SK-N-SH (cell line): Measurements from ENCODE around the gene USP10. TPM values are rescaled to one million over a fixed set of nuclear protein-coding genes. Genes with fewer than 3 reads are reported as not detected.

Experiments
- CTCF ChIA-PET: fragments of 300-600, 350-600 bp; formaldehyde crosslinking; extraction: SDS; loops from one replicate; lab custom pipeline; 2021; lab: Yijun Ruan, JAX
- POLR2A ChIA-PET: fragments of 350-600 bp; sonication (Branson Sonifier 250); formaldehyde crosslinking; extraction: SDS; loops from one replicate; lab custom pipeline; 2020; ENCODE audit warnings: antibody characterized with exemption, inconsistent platforms; lab: Yijun Ruan, JAX
- DNase-seq: peaks from one replicate; pipeline ENCODE4 v3.0.0; 2012
- H2AFZ ChIP-seq: fragments of 200-600 bp; sonication (generic); 2 replicates; pipeline ENCODE4 v1.8.1; 2016; ENCODE audit warnings: antibody characterized with exemption, mild to moderate bottlenecking, low read depth
- H3F3A ChIP-seq: fragments of 200-600 bp; sonication (generic); replicated peaks from 2 replicates; pipeline ENCODE3; 2016; ENCODE audit warnings: antibody characterized with exemption, mild to moderate bottlenecking; ENCODE audit not compliant: insufficient read depth
- H3K27ac ChIP-seq, 2 experiments: fragments of 200-500 bp in 1 of 2; fragments of 200-600 bp in 1 of 2; sonication (Bioruptor generic) in 1 of 2; sonication (generic), shearing (Covaris generic) in 1 of 2; 2 replicates each; pipeline versions ENCODE4 v1.5.1 to v1.6.1; 2014 to 2016; ENCODE audit warnings: low read depth in 2 of 2, inconsistent platforms in 1 of 2, low read length in 1 of 2, mild to moderate bottlenecking in 1 of 2, mixed read lengths in 1 of 2
- H3K27me3 ChIP-seq: fragments of 200-600 bp; sonication (generic), shearing (Covaris generic); 2 replicates; pipeline ENCODE4 v1.6.1; 2016; ENCODE audit warnings: mixed run types; ENCODE audit not compliant: insufficient read depth
- H3K36me3 ChIP-seq, 2 experiments: fragments of 200-500 bp in 1 of 2; fragments of 200-600 bp in 1 of 2; sonication (Bioruptor generic) in 1 of 2; sonication (generic) in 1 of 2; replicated peaks in 1 of 2; 2 replicates each; pipeline versions ENCODE3 to v1.5.1; 2014 to 2016; ENCODE audit warnings: low read length in 1 of 2, mild to moderate bottlenecking in 1 of 2; ENCODE audit not compliant: insufficient read depth in 2 of 2, control insufficient read depth in 1 of 2
- H3K4me1 ChIP-seq, 2 experiments: fragments of 200-500 bp in 1 of 2; fragments of 200-600 bp in 1 of 2; sonication (Bioruptor generic) in 1 of 2; sonication (generic), shearing (Covaris generic) in 1 of 2; 2 replicates each; pipeline versions ENCODE4 v1.5.1 to v1.6.1; 2014 to 2016; ENCODE audit warnings: low read depth in 1 of 2, low read length in 1 of 2, mixed run types in 1 of 2; ENCODE audit not compliant: insufficient read depth in 2 of 2, control insufficient read depth in 1 of 2
- H3K4me2 ChIP-seq: fragments of 200-600 bp; sonication (generic), shearing (Covaris generic); 2 replicates; pipeline ENCODE4 v1.6.1; 2017; ENCODE audit warnings: mixed run types
- H3K4me3 ChIP-seq, 2 experiments: fragments of 200-500 bp in 1 of 2; fragments of 200-600 bp in 1 of 2; sonication (Bioruptor generic) in 1 of 2; sonication (generic), shearing (Covaris generic) in 1 of 2; 2 replicates each; pipeline versions ENCODE4 v1.5.1 to v1.8.1; 2014 to 2016; ENCODE audit warnings: low read depth in 2 of 2, inconsistent platforms in 1 of 2, low read length in 1 of 2, mild to moderate bottlenecking in 1 of 2, mixed read lengths in 1 of 2, moderate library complexity in 1 of 2
- H3K79me2 ChIP-seq: fragments of 200-600 bp; sonication (generic); 2 replicates; pipeline ENCODE4 v1.8.1; 2017; ENCODE audit warnings: mild to moderate bottlenecking; ENCODE audit not compliant: insufficient read depth
- H3K9ac ChIP-seq: fragments of 200-600 bp; sonication (generic); 2 replicates; pipeline ENCODE4 v1.6.1; 2017; ENCODE audit warnings: mixed run types
- H3K9me2 ChIP-seq: fragments of 200-600 bp; sonication (generic); 2 replicates; pipeline ENCODE4 v1.6.1; 2017; ENCODE audit warnings: mixed run types
- H3K9me3 ChIP-seq: fragments of 200-600 bp; sonication (generic); 2 replicates; pipeline ENCODE4 v1.6.1; 2017; ENCODE audit warnings: mixed run types, mild to moderate bottlenecking, moderate library complexity
- H4K20me1 ChIP-seq: fragments of 200-600 bp; sonication (generic); 2 replicates; pipeline ENCODE4 v1.6.1; 2017; ENCODE audit warnings: mild to moderate bottlenecking, mixed run types; ENCODE audit not compliant: insufficient read depth
- EZH2phosphoT487 ChIP-seq: fragments of 200-600 bp; sonication (generic); IDR thresholded peaks from 2 replicates; pipeline ENCODE4 v1.6.1; 2017; ENCODE audit warnings: low read depth, mixed run types, mild to moderate bottlenecking, antibody characterized with exemption, moderate library complexity, borderline replicate concordance
- FOXM1 ChIP-seq: IDR thresholded peaks from 2 replicates; pipeline ENCODE4 v1.4.0; 2012; ENCODE audit warnings: low read depth, mild to moderate bottlenecking
- MEF2A ChIP-seq: IDR thresholded peaks from 2 replicates; pipeline ENCODE4 v1.4.0; 2012; ENCODE audit warnings: low read depth, borderline replicate concordance
- MXI1 ChIP-seq: IDR thresholded peaks from 2 replicates; pipeline ENCODE4 v1.6.1; 2012; ENCODE audit warnings: mild to moderate bottlenecking, low read depth, low read length, improper control_type of control experiment
- REST ChIP-seq: IDR thresholded peaks from 2 replicates; pipeline ENCODE4 v1.6.1; 2012; ENCODE audit warnings: mild to moderate bottlenecking, low read depth, low read length, moderate library complexity
- TAF1 ChIP-seq: IDR thresholded peaks from 2 replicates; pipeline ENCODE4 v1.6.1; 2012; ENCODE audit warnings: low read depth, mild to moderate bottlenecking, low read length, moderate library complexity, borderline replicate concordance
- YY1 ChIP-seq: IDR thresholded peaks from 2 replicates; pipeline ENCODE4 v1.4.0; 2012; ENCODE audit warnings: low read depth, mild to moderate bottlenecking
- WGBS: methylation state at CpG from one replicate; pipeline ENCODE4 v1.1.6; 2017; ENCODE audit warnings: low lambda C conversion rate; 5-methylcytosine and 5-hydroxymethylcytosine counted together
- polyA plus RNA-seq, 3 experiments: library from polyadenylated mRNA; depleted of rRNA; stranded (reverse); fragments of >200 nt; gene quantifications; 2 replicates each; pipeline ENCODE4 v1.2.3, GENCODE V29; 2012
- TF ChIP-seq, protein P1 (sequence below): IDR thresholded peaks from 2 replicates; pipeline ENCODE4 v1.4.0; 2012; ENCODE audit warnings: low read depth
- TF ChIP-seq, protein P2 (sequence below): fragments of 150-350 bp; IDR thresholded peaks from 2 replicates; pipeline ENCODE4 v1.6.1; 2016; ENCODE audit warnings: mild to moderate bottlenecking, low read depth, low read length
- TF ChIP-seq, protein P3 (sequence below): fragments of 150-350 bp; IDR thresholded peaks from 2 replicates; pipeline ENCODE4 v1.6.1; 2017; ENCODE audit warnings: antibody characterized with exemption, low read length, low read depth, borderline replicate concordance
- TF ChIP-seq, protein P4 (sequence below): IDR thresholded peaks from 2 replicates; pipeline ENCODE4 v1.4.0; 2012; ENCODE audit warnings: low read depth, borderline replicate concordance

Gene USP10
- polyA plus RNA-seq, 1 of the 3 experiments (the other 2 are of a cell fraction) = 49.2 TPM

- CTCF ChIA-PET = interaction anchor here (0.8 to 17.6 kb wide), 9 partner anchors 8 to 238 kb away, joined by 3 to 275 read pairs (median 18); partner anchors contain the start of gene COTL1
Measured at GRCh38 chr16:84732674-84733352, 33.0 kb downstream of the USP10 start.

More at GRCh38 chr16:84732674-84733352, 33.0 kb downstream of the USP10 start:
- H3K4me3 ChIP-seq = no peak overlapping the region
- H3K9me2 ChIP-seq = no peaks in the 10 kb centered on the region
- peaks cover 40% of the 10 kb centered on the region for H3F3A ChIP-seq
- H3K4me2 ChIP-seq = 0 out of 2 replicates have a peak overlapping the region, but pooled peaks have one; percentile 9
- peaks cover 32 to 43% of the 10 kb centered on the region in 2 experiments; a peak in 3 of 4 replicates for H3K4me1 ChIP-seq
- WGBS = 78% methylated on average over 9 of the region's 9 CpGs
- H3K27ac ChIP-seq = peak overlapping the region; percentile 31 to 91; a peak in 2 of 4 replicates
- H3K27me3 ChIP-seq = no peaks in the 10 kb centered on the region
- peaks cover 13% of the 10 kb centered on the region for H4K20me1 ChIP-seq
- no peak overlapping the region for H2AFZ ChIP-seq
- peaks cover 13 to 19% of the 10 kb centered on the region in 2 experiments for H3K36me3 ChIP-seq
- H3K9me3 ChIP-seq = no peaks in the 10 kb centered on the region
- no peak overlapping the region for H3K9ac ChIP-seq
- POLR2A ChIA-PET = no interaction called here
- DNase-seq = no peak
- TF ChIP-seq EZH2phosphoT487 = no peak
- TF ChIP-seq, protein P1, sequence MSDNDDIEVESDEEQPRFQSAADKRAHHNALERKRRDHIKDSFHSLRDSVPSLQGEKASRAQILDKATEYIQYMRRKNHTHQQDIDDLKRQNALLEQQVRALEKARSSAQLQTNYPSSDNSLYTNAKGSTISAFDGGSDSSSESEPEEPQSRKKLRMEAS = no peak
- TF ChIP-seq, protein P2, sequence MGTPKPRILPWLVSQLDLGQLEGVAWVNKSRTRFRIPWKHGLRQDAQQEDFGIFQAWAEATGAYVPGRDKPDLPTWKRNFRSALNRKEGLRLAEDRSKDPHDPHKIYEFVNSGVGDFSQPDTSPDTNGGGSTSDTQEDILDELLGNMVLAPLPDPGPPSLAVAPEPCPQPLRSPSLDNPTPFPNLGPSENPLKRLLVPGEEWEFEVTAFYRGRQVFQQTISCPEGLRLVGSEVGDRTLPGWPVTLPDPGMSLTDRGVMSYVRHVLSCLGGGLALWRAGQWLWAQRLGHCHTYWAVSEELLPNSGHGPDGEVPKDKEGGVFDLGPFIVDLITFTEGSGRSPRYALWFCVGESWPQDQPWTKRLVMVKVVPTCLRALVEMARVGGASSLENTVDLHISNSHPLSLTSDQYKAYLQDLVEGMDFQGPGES = no peak
- TF ChIP-seq YY1 = no peak
- TF ChIP-seq MXI1 = no peak
- TF ChIP-seq REST = no peak
- no peak for TF ChIP-seq FOXM1
- no peak for TF ChIP-seq MEF2A
- TF ChIP-seq, protein P3, sequence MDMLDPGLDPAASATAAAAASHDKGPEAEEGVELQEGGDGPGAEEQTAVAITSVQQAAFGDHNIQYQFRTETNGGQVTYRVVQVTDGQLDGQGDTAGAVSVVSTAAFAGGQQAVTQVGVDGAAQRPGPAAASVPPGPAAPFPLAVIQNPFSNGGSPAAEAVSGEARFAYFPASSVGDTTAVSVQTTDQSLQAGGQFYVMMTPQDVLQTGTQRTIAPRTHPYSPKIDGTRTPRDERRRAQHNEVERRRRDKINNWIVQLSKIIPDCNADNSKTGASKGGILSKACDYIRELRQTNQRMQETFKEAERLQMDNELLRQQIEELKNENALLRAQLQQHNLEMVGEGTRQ = no peak
- TF ChIP-seq, protein P4, sequence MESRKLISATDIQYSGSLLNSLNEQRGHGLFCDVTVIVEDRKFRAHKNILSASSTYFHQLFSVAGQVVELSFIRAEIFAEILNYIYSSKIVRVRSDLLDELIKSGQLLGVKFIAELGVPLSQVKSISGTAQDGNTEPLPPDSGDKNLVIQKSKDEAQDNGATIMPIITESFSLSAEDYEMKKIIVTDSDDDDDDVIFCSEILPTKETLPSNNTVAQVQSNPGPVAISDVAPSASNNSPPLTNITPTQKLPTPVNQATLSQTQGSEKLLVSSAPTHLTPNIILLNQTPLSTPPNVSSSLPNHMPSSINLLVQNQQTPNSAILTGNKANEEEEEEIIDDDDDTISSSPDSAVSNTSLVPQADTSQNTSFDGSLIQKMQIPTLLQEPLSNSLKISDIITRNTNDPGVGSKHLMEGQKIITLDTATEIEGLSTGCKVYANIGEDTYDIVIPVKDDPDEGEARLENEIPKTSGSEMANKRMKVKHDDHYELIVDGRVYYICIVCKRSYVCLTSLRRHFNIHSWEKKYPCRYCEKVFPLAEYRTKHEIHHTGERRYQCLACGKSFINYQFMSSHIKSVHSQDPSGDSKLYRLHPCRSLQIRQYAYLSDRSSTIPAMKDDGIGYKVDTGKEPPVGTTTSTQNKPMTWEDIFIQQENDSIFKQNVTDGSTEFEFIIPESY = no peak
- TF ChIP-seq TAF1 = no peak
- H3K79me2 ChIP-seq = peaks cover 93% of the 10 kb centered on the region
